ENCODE results near the gene MLLT1.
A peak's percentile ranks its signal among the peaks of the same experiment; 100 is the strongest.

The MLLT1 gene

GRCh38 chr19:6213696-6214641 lies 65.8 kb downstream of the MLLT1 start:
- Histone ChIP-seq H3K9me3 (replicated peaks in 1 of 2; ENCODE audit: control insufficient read depth in 2 of 2, insufficient read depth in 1 of 2, low read depth in 1 of 2, low read length in 2 of 2) (no peaks in the 10 kb centered on the region), H2AK5ac (ENCODE audit: low read depth, low read length) (no peak overlapping the region), H3K23ac (ENCODE audit: low read depth, low read length, poor library complexity) (no peak overlapping the region), H3K4me1 (ENCODE audit: control insufficient read depth in 2 of 2, insufficient read depth in 1 of 2, low read depth in 1 of 2, low read length in 2 of 2) (peaks cover 27% of the 10 kb centered on the region in 2 donors), H3K36me3 (replicated peaks in 1 of 2; ENCODE audit: control insufficient read depth in 2 of 2, insufficient read depth in 2 of 2, low read length in 2 of 2) (peaks cover 8 to 49% of the 10 kb centered on the region in 2 donors), H2BK5ac (ENCODE audit: low read length) (peak overlapping the region; percentile 53), H3K27me3 (ENCODE audit: control insufficient read depth in 3 of 3, insufficient read depth in 3 of 3, low read depth in 1 of 3, low read length in 3 of 3) (no peaks in the 10 kb centered on the region), H2AFZ (ENCODE audit: low read length) (no peak overlapping the region), H2BK15ac (ENCODE audit: low read length) (no peak overlapping the region), H3K9ac (ENCODE audit: low read depth, low read length, poor library complexity) (no peak overlapping the region), H3K4me2 (ENCODE audit: insufficient read depth, low read length, poor library complexity, severe bottlenecking) (no peak overlapping the region), H2BK12ac (ENCODE audit: low read length) (no peak overlapping the region), H3K27ac (replicated peaks; ENCODE audit: low read length) (no peak overlapping the region), H2BK120ac (ENCODE audit: low read depth, low read length) (no peak overlapping the region), H3K4me3 (ENCODE audit: low read length in 2 of 2) (no peak overlapping the region), H3K18ac (ENCODE audit: low read length) (peak overlapping the region; percentile 52), H4K91ac (ENCODE audit: low read depth, low read length, poor library complexity) (no peak overlapping the region), H3K14ac (ENCODE audit: low read length) (no peak overlapping the region), H3K4ac (ENCODE audit: low read length) (no peak overlapping the region), H3K79me1 (ENCODE audit: low read depth, low read length) (peaks cover 16% of the 10 kb centered on the region), H4K8ac (ENCODE audit: low read depth, low read length) (no peak overlapping the region)
- no peak for DNase-seq (ENCODE audit: low spot score)
- WGBS, 2 donors (ENCODE audit: extremely low coverage in 2 of 2, insufficient read length in 2 of 2, insufficient replicate concordance in 1 of 2) = no CpG with 5 or more reads among the region's 32 CpGs

GRCh38 chr19:6213266-6213595 lies 66.5 kb downstream of the MLLT1 start:
- H4K91ac ChIP-seq (ENCODE audit: low read depth, low read length, poor library complexity) = no peak overlapping the region
- WGBS, 2 donors (ENCODE audit: extremely low coverage in 2 of 2, insufficient read length in 2 of 2, insufficient replicate concordance in 1 of 2) = no CpG with 5 or more reads among the region's 12 CpGs
- no peak overlapping the region for H2BK120ac ChIP-seq (ENCODE audit: low read depth, low read length)
- no peak overlapping the region for H3K4me2 ChIP-seq (ENCODE audit: insufficient read depth, low read length, poor library complexity, severe bottlenecking)
- peak overlapping the region; percentile 10 for H2BK12ac ChIP-seq (ENCODE audit: low read length)
- no peak overlapping the region for H2BK15ac ChIP-seq (ENCODE audit: low read length)
- H4K8ac ChIP-seq (ENCODE audit: low read depth, low read length) = no peak overlapping the region
- H3K36me3 ChIP-seq (replicated peaks in 1 of 2; ENCODE audit: control insufficient read depth in 2 of 2, insufficient read depth in 2 of 2, low read length in 2 of 2) = peaks cover 8 to 44% of the 10 kb centered on the region in 2 donors
- H3K23ac ChIP-seq (ENCODE audit: low read depth, low read length, poor library complexity) = no peak overlapping the region
- no peak overlapping the region for H3K4me3 ChIP-seq (ENCODE audit: low read length in 2 of 2)
- H3K4ac ChIP-seq (ENCODE audit: low read length) = no peak overlapping the region
- H3K9me3 ChIP-seq (replicated peaks in 1 of 2; ENCODE audit: control insufficient read depth in 2 of 2, insufficient read depth in 1 of 2, low read depth in 1 of 2, low read length in 2 of 2) = no peaks in the 10 kb centered on the region
- no peak overlapping the region for H2AK5ac ChIP-seq (ENCODE audit: low read depth, low read length)
- peaks cover 16% of the 10 kb centered on the region for H3K79me1 ChIP-seq (ENCODE audit: low read depth, low read length)
- no peak overlapping the region for H3K27ac ChIP-seq (replicated peaks; ENCODE audit: low read length)
- no peaks in the 10 kb centered on the region for H3K27me3 ChIP-seq (ENCODE audit: control insufficient read depth in 3 of 3, insufficient read depth in 3 of 3, low read depth in 1 of 3, low read length in 3 of 3)
- H2AFZ ChIP-seq (ENCODE audit: low read length) = no peak overlapping the region
- H2BK5ac ChIP-seq (ENCODE audit: low read length) = peak overlapping the region; percentile 53
- H3K14ac ChIP-seq (ENCODE audit: low read length) = peak overlapping the region; percentile 21
- H3K9ac ChIP-seq (ENCODE audit: low read depth, low read length, poor library complexity) = no peak overlapping the region
- DNase-seq (ENCODE audit: low spot score) = no peak
- H3K4me1 ChIP-seq (ENCODE audit: control insufficient read depth in 2 of 2, insufficient read depth in 1 of 2, low read depth in 1 of 2, low read length in 2 of 2) = peaks cover 21 to 22% of the 10 kb centered on the region in 2 donors
- no peak overlapping the region for H3K18ac ChIP-seq (ENCODE audit: low read length)

- no peaks in the 10 kb centered on the region for H3K27me3 ChIP-seq (ENCODE audit: control insufficient read depth in 3 of 3, insufficient read depth in 3 of 3, low read depth in 1 of 3, low read length in 3 of 3)
- no peak overlapping the region for H2BK12ac ChIP-seq (ENCODE audit: low read length)
- H2BK5ac ChIP-seq (ENCODE audit: low read length) = no peak overlapping the region
- H3K4me1 ChIP-seq (ENCODE audit: control insufficient read depth in 2 of 2, insufficient read depth in 1 of 2, low read depth in 1 of 2, low read length in 2 of 2) = peaks cover 15 to 16% of the 10 kb centered on the region in 2 donors
- no peak overlapping the region for H3K9ac ChIP-seq (ENCODE audit: low read depth, low read length, poor library complexity)
- H2AK5ac ChIP-seq (ENCODE audit: low read depth, low read length) = no peak overlapping the region
- no peak overlapping the region for H4K91ac ChIP-seq (ENCODE audit: low read depth, low read length, poor library complexity)
- no peak overlapping the region for H3K14ac ChIP-seq (ENCODE audit: low read length)
- H3K4me2 ChIP-seq (ENCODE audit: insufficient read depth, low read length, poor library complexity, severe bottlenecking) = no peak overlapping the region
- DNase-seq (ENCODE audit: low spot score) = no peak
- H3K23ac ChIP-seq (ENCODE audit: low read depth, low read length, poor library complexity) = no peak overlapping the region
- H3K36me3 ChIP-seq (replicated peaks in 1 of 2; ENCODE audit: control insufficient read depth in 2 of 2, insufficient read depth in 2 of 2, low read length in 2 of 2) = peaks cover 8 to 38% of the 10 kb centered on the region in 2 donors
- WGBS, 2 donors (ENCODE audit: extremely low coverage in 2 of 2, insufficient read length in 2 of 2, insufficient replicate concordance in 1 of 2) = no CpG with 5 or more reads among the region's 53 CpGs
- no peak overlapping the region for H3K4me3 ChIP-seq (ENCODE audit: low read length in 2 of 2)
- no peak overlapping the region for H2AFZ ChIP-seq (ENCODE audit: low read length)
- H2BK120ac ChIP-seq (ENCODE audit: low read depth, low read length) = no peak overlapping the region
- no peak overlapping the region for H3K4ac ChIP-seq (ENCODE audit: low read length)
- H3K27ac ChIP-seq (replicated peaks; ENCODE audit: low read length) = no peak overlapping the region
- H2BK15ac ChIP-seq (ENCODE audit: low read length) = no peak overlapping the region
- no peaks in the 10 kb centered on the region for H3K9me3 ChIP-seq (replicated peaks in 1 of 2; ENCODE audit: control insufficient read depth in 2 of 2, insufficient read depth in 1 of 2, low read depth in 1 of 2, low read length in 2 of 2)
- no peak overlapping the region for H3K18ac ChIP-seq (ENCODE audit: low read length)
- H4K8ac ChIP-seq (ENCODE audit: low read depth, low read length) = no peak overlapping the region
- H3K79me1 ChIP-seq (ENCODE audit: low read depth, low read length) = peaks cover 16% of the 10 kb centered on the region
These were observed 67.1 kb downstream of the MLLT1 start for GRCh38 chr19:6212403-6213265.
